Retinal pigment epithelial cell (primary cell): ENCODE results near the gene KIF26A.
A peak's percentile ranks its signal among the peaks of the same experiment; 100 is the strongest.
"Not testable (repeated sequence)": the region's sequence is repeated elsewhere in the genome, so short reads cannot be mapped to it uniquely, and the experiment has no call there.

Experiments
- DNase-seq: peaks from one replicate; pipeline ENCODE4 v3.0.0-alpha.2; 2010; ENCODE audit warnings: low read depth
- H3K4me3 ChIP-seq: 2 replicates; pipeline ENCODE4 v1.5.1; 2011; ENCODE audit warnings: mild to moderate bottlenecking, low read length, control low read depth, moderate library complexity
- TF ChIP-seq, protein P1 (sequence below): conservative IDR thresholded peaks from 2 replicates; pipeline ENCODE4 v1.5.1; 2011; ENCODE audit warnings: low read depth, low read length, control low read depth, inconsistent platforms

The KIF26A gene

DNA sequence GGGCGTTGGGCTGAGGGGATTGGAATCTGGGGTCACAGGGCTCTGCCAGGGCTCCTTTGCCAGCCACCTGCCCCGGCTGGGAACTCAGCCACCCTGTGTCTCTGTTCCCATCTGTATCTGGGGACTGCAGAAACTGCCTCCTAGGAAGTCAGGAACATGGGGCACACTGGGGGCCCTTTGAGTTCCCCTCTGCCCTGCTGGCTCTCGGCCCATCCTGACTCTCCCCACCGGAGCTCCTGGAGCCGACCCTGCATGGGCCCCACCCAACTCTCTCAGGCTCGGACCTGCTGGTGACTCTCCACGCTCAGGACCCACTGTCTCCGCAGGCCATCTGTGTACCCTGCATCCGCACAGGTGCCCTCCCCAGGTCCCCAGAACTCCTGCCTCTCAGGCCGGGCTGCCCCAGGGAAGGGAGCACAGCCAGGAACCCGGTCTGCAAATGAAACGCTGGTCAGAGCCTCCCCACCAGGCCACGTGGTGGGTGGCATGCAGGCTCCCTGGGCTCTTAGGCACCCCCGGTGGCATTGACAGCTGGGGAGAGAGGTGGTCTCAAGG lies 82.8 kb downstream of the KIF26A start:
- DNase-seq = no peak
- H3K4me3 ChIP-seq = no peak overlapping the region
- TF ChIP-seq, protein P1, sequence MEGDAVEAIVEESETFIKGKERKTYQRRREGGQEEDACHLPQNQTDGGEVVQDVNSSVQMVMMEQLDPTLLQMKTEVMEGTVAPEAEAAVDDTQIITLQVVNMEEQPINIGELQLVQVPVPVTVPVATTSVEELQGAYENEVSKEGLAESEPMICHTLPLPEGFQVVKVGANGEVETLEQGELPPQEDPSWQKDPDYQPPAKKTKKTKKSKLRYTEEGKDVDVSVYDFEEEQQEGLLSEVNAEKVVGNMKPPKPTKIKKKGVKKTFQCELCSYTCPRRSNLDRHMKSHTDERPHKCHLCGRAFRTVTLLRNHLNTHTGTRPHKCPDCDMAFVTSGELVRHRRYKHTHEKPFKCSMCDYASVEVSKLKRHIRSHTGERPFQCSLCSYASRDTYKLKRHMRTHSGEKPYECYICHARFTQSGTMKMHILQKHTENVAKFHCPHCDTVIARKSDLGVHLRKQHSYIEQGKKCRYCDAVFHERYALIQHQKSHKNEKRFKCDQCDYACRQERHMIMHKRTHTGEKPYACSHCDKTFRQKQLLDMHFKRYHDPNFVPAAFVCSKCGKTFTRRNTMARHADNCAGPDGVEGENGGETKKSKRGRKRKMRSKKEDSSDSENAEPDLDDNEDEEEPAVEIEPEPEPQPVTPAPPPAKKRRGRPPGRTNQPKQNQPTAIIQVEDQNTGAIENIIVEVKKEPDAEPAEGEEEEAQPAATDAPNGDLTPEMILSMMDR = no peak

GRCh38 chr14:104221636-104222369 lies 83.4 kb downstream of the KIF26A start:
- DNase-seq = no peak
- H3K4me3 ChIP-seq = no peak overlapping the region
- TF ChIP-seq, protein P1 = no peak

DNA sequence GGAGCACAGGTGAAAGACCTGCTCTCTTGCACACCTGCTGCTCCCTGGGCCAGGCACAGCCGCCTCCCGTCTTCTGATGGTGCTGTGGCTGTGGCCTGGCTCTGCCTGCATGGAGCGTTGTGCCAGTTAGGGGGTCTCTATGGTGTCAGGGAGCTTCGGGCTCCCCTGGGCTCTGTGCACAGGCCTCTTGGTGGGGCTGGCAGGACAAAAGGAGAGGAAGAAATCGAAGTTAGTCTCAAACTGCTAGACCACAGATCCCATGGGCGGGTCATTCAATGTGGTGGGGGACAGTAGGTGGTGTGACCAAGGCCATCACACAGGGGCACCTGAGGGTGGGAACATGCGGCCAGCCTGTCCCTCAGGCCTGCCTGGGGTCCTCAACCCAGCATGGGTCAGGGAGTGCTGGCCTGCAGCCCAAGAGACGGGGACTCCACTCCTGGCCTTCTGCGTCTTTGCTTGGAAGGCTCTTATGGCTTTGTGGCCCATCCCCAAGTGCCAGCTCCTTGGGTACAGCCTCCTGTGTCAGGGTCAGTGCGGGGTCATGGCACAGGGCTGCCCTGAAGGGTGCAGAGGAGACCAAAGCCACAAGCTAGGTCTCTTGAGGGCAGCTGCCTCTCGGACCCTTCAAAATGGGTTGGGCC lies 84.1 kb downstream of the KIF26A start:
- H3K4me3 ChIP-seq = no peak overlapping the region
- no peak for DNase-seq
- TF ChIP-seq, protein P1 = no peak

DNA sequence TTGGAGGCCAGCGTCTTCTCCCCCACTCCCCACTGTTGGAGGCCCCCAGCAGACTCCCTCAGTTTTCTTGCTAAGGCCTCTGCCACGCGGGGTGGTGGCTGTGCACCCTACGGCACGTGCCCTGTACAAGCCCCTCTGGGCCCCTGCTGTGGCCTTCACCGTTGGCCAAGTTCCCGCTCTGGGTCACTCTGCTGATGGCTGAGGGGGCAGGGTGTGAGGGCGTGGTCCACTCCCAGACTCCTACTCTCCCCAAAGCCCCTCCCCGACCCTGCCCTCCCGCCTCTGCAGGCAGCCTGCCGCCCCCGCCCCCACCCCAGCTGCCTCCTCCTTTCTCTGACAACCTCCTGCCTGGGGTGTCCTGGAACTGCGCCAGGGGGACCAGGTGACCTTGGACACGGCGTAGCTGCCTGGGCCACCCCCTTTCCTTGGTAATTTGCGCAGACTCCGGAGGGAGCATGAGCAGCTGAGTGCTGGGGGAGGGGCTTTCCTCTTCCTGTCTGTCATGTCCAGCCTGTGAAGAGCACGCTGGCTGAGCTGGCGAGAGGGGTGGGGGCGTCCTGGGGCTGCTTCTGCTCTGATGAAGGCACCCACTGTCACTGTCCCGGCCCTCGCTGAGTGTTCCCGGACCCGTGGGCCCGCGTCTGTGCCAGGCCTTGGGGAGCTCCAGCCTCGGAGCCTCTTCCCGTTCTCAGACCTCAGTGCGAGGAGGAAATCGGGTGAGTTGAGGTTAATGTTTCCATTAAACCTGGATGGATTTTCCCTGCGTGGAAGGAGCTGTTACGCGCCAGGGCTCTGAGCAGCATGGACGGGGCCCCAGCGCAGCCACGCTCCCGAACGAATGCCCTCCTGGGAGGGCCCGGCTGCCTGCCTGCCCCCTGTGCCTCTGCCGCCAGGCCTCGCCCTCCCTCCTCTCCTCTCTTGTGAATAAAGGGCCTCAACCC lies 85.0 kb downstream of the KIF26A start:
- peak overlapping the region; percentile 15 for H3K4me3 ChIP-seq
- TF ChIP-seq, protein P1 = no peak
- DNase-seq = no peak

DNA sequence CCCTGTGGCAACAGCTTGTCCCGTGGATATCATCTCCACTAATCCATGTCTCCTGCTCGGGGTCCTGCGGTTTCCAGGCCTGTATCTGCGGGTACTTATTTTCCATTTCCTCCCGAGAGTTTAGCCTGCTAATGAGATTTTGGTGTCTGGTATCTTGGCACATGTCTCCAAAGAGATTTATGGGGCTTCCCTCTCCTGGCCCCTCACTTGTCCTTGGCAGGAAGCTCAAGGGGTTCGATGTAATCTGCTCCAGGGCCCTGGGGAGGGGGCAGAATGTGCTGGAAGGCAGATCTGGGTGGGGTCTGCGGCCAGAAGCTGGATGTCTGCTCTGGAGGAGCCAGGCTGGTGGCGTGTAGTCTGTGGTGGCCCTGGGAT lies 85.7 kb downstream of the KIF26A start:
- H3K4me3 ChIP-seq = no peak overlapping the region
- TF ChIP-seq, protein P1 = no peak
- DNase-seq = no peak

DNA sequence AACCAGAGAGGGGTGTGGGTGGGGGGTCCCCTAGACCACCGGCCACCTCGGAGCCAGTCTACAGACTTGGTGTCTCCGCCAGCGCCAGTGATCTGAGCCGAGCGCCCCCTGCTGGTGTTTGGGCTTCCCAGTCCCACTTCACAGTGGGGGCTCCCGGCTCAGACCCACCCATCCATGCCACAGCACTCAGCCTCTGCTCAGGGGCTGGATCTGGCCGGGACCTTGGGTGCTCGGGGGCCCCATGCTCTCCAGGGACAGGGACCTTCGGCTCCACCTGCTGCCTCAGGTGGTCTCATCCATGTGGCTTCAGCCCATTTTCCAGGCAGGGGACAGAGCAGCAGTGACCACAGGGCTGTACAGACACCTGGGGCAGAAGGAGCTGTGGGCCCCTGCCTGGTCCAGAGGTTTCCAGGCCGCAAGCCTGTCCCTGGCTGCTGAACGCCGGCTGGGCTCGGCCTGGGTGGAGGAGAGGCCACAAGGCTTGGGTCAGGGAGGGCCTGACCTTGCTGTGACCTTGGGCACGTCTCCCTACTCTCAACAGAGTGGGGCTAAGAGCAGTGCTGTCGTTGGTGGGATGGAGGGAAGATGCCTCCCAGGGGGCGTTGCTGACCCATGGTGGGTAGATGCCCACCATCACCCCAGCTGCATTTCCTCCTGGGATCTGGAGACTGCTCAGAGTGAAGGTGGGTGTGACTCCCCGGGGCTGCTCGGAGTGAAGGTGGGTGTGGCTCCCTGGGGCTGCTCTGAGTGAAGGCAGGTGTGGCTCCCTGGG lies 86.3 kb downstream of the KIF26A start:
- no peak for DNase-seq
- TF ChIP-seq, protein P1 = peak; percentile 56
- H3K4me3 ChIP-seq = no peak overlapping the region

- DNase-seq, H3K4me3 ChIP-seq: not testable (repeated sequence)
Measured at GRCh38 chr14:104225278-104226190, 87.1 kb downstream of the KIF26A start.
